HCT116 (cell line): ENCODE results near the gene LDB2.

ENCODE experiments used
- EZH2 ChIP-seq: fragments of 200-600 bp; sonication (generic); IDR thresholded peaks from 2 replicates; pipeline ENCODE4 v1.6.1; 2017; ENCODE audit warnings: antibody characterized with exemption, mixed run types
- TCF7L2 ChIP-seq: IDR thresholded peaks from 2 replicates; pipeline ENCODE4 v1.7.0; 2011; ENCODE audit warnings: borderline replicate concordance, inconsistent platforms; ENCODE audit not compliant: insufficient read depth, insufficient read length; ENCODE audit errors: extremely low read depth

- no peak for TF ChIP-seq EZH2
- no peak for TF ChIP-seq TCF7L2
These were observed 202.5 kb downstream of the LDB2 start for GRCh38 chr4:16695896-16696295.
